ENCODE measurements around the gene OR2AG1. TPM values are rescaled to one million over a fixed set of nuclear protein-coding genes. Genes with fewer than 3 reads are reported as not detected.
A peak's percentile ranks its signal among the peaks of the same experiment; 100 is the strongest.

OR2AG1 gene
- total RNA-seq, 4 donors from 2014 or later, result not detected

DNA sequence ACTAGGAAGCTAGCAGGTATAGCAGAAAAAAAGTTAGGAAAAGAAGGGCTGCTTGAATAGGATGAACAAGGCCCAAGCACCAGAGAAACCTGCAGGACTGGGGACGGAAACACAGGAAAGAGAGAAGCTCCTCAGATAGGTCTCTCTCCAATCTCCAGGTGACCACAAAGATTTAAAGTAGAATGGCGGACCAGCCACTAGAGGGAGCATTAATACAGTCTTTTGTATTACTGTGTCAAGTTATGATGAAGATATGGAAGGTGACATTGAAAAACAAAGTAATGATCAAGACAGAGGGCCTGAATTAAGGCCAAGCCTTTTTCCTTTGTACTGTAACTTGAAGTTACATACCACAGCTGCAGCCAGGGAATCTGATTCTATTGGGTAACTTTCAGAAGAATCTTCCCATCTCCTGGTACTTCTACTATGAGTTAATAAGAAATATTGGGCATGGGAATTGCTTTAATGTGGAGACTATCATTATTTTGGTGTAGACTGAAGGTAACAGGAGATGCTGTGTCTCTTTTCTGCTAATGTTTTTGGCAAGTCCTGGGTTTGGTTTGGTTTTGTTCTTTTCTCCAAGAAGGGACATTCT lies 44.9 kb upstream of the OR2AG1 start:
- no peak overlapping the region for H3K4me3 ChIP-seq
- peak in 1 of 2 donors; percentile 43 for DNase-seq (ENCODE audit: low spot score in 2 of 2)
- no peaks in the 10 kb centered on the region for H3K36me3 ChIP-seq
- no peak for TF ChIP-seq POLR2A (IDR thresholded peaks at IDR 0.05)
- peak; percentile 38 to 52 (median 50) for TF ChIP-seq CTCF (IDR thresholded peaks at IDR 0.05)
- H3K27ac ChIP-seq, result no peak overlapping the region
- H3K9me3 ChIP-seq, result peaks cover 0 to 6% (median 0%) of the 10 kb centered on the region in 4 donors
- H3K4me1 ChIP-seq, result peaks cover 0 to 5% (median 0%) of the 10 kb centered on the region in 4 donors
- 28 to 42% methylated on average over 2 of the region's 2 CpGs for WGBS, 2 donors
- H3K27me3 ChIP-seq, result no peaks in the 10 kb centered on the region

DNA sequence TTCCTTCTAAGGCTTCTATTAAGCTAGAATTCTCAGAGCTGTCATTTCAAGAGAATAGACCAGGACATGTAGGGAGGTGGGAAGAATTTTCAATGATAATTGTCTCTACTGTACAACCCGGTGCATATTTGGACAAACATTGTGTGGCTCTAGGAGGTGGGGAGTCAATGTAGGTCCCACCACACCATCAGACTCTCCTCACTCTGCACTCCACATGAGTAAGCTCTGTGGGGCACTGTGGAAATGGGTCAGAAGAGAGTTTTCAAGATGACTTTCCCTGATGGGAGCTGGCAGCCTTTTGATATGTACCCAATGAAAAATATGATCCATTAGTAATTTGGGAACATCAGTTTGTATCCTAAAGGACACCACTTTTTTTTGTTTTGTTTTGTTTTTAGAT lies 44.2 kb upstream of the OR2AG1 start:
- Histone ChIP-seq H3K4me1 (peaks cover 0 to 5% (median 0%) of the 10 kb centered on the region in 4 donors), H3K4me3 (no peak overlapping the region), H3K36me3 (no peaks in the 10 kb centered on the region), H3K27ac (no peak overlapping the region), H3K27me3 (no peaks in the 10 kb centered on the region), H3K9me3 (peaks cover 0 to 6% (median 0%) of the 10 kb centered on the region in 4 donors)
- DNase-seq (ENCODE audit: low spot score in 2 of 2), result no peak
- no peak for TF ChIP-seq EP300 (IDR thresholded peaks at IDR 0.05)
- no peak for TF ChIP-seq CTCF (IDR thresholded peaks at IDR 0.05)
- TF ChIP-seq POLR2A (IDR thresholded peaks at IDR 0.05), result no peak
- 83 to 90% methylated on average over 1 of the region's 1 CpG for WGBS, 2 donors

GRCh38 chr11:6742260-6742659 lies 40.6 kb upstream of the OR2AG1 start:
- WGBS, 2 donors, result 63 to 67% methylated on average over 7 of the region's 7 CpGs
- H3K27me3 ChIP-seq, result no peaks in the 10 kb centered on the region
- no peaks in the 10 kb centered on the region for H3K36me3 ChIP-seq
- no peak for DNase-seq (ENCODE audit: low spot score in 2 of 2)
- H3K9me3 ChIP-seq, result no peaks in the 10 kb centered on the region
- H3K27ac ChIP-seq, result no peak overlapping the region
- TF ChIP-seq CTCF (IDR thresholded peaks at IDR 0.05) (no peak), POLR2A (IDR thresholded peaks at IDR 0.05) (no peak)
- peaks cover 0 to 5% (median 0%) of the 10 kb centered on the region in 4 donors for H3K4me1 ChIP-seq
- H3K4me3 ChIP-seq, result no peak overlapping the region

GRCh38 chr11:6745018-6745417 lies 37.8 kb upstream of the OR2AG1 start:
- DNase-seq (ENCODE audit: low spot score in 2 of 2), result no peak
- Histone ChIP-seq H3K36me3 (no peaks in the 10 kb centered on the region), H3K27ac (peak overlapping the region in 2 of 4 donors; percentile 71 to 78), H3K9me3 (no peaks in the 10 kb centered on the region), H3K27me3 (no peaks in the 10 kb centered on the region), H3K4me1 (no peaks in the 10 kb centered on the region), H3K4me3 (peak overlapping the region in 1 of 4 donors; percentile 29)
- 44 to 56% methylated on average over 3 to 4 of the region's 4 CpGs for WGBS, 2 donors
- no peak for TF ChIP-seq CTCF (IDR thresholded peaks at IDR 0.05)
- no peak for TF ChIP-seq EP300 (IDR thresholded peaks at IDR 0.05)
- no peak for TF ChIP-seq POLR2A (IDR thresholded peaks at IDR 0.05)

DNA sequence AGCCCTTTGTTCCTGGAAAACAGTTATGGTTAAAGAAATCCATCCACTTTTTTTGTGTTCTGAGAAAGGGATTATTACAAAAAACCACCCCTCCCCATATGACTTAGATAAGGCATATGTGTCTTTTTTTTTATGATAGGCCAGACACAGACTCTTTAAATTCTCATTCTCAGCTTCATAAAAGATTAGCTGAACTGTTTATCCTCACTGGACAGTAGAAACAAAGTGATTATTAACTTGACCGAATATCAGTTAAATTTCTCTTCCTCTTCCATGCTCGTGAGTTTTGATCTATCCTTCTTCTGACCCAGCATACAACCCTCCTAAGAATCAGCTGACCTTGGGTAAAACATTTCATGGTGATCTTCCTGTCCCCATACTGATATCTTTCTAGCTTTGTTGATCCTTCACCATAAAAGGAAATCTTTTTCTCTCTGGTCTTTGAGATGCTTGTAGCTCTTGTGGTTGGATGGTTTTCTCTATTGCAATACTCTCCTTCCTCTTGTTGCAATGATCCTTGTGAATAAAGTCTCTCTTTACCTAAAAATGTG lies 37.3 kb upstream of the OR2AG1 start:
- Histone ChIP-seq H3K27ac (peak overlapping the region in 3 of 4 donors; percentile 71 to 78 (median 74)), H3K4me3 (peak overlapping the region in 2 of 4 donors; percentile 29 to 31)

More for the DNA sequence above, 37.3 kb upstream of the OR2AG1 start:
- H3K4me1 ChIP-seq, result no peaks in the 10 kb centered on the region
- H3K27me3 ChIP-seq, result no peaks in the 10 kb centered on the region
- no peaks in the 10 kb centered on the region for H3K9me3 ChIP-seq
- 56 to 59% methylated on average over 2 of the region's 2 CpGs for WGBS, 2 donors
- no peak for DNase-seq (ENCODE audit: low spot score in 2 of 2)
- TF ChIP-seq EP300 (IDR thresholded peaks at IDR 0.05) (no peak), CTCF (IDR thresholded peaks at IDR 0.05) (no peak), POLR2A (IDR thresholded peaks at IDR 0.05) (no peak)
- no peaks in the 10 kb centered on the region for H3K36me3 ChIP-seq

All from tibial nerve (tissue), 4 donors.